Gastroesophageal sphincter (tissue), 3 donors: ENCODE data around the gene XXYLT1.

Source experiments
- EP300 ChIP-seq: sonication (generic); formaldehyde crosslinking; IDR thresholded peaks from one replicate; pipeline ENCODE4 v1.6.1; 2017; ENCODE audit warnings: antibody characterized with exemption, mild to moderate bottlenecking
- POLR2A ChIP-seq, 2 donors: fragments of 450-650 bp; IDR thresholded peaks; one replicate each; pipeline ENCODE4 v1.6.1; 2017; ENCODE audit warnings: antibody characterized with exemption in 2 of 2, mild to moderate bottlenecking in 2 of 2, moderate library complexity in 1 of 2
- TF ChIP-seq, protein P1 (sequence below), 4 experiments: fragments of 200-600 bp in 2 of 4; fragments of 450-650 bp in 2 of 4; sonication (generic) in 1 of 4; IDR thresholded peaks; one replicate each; pipeline ENCODE4 v1.5.1; 2017 to 2019; ENCODE audit warnings: antibody characterized with exemption in 4 of 4, mild to moderate bottlenecking in 2 of 4, moderate library complexity in 2 of 4

DNA sequence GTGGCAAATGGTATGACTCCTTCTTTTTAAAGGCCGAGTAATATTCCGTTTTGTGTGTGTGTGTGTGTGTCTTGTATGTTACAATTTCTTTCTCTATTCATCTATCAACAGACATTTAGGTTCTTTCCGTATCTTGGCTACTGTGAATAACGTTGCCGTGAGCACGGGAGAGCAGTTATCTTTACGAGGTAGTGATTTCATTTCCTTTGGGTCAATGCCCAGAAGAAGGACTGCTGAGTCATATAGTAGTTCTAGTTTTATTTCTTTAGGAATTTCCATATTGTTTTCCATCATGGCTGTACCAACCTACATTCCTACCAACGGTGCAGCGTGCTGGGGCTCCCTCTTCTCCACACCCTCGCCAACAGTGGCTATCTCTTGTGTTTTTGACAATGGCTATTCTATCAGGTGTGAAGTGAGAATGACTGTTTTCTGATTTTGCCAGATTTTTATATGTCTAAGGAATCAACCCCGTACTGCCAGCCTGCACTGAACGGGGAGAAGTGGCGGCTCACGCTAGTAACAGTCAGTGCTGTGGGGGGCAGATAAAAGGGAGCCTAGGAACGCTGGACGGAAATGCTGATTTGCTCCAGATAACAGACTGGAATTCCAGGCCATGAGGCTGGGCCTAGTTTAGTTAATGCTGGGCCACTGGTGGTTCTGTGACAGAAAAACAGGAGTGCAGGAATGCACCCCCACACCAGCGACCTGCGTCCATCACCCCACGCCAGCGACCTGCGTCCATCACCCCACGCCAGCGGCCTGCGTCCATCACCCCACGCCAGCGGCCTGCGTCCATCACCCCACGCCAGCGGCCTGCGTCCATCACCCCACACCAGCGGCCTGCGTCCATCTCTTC is 168.1 kb downstream of the XXYLT1 start:
- TF ChIP-seq, protein P1, sequence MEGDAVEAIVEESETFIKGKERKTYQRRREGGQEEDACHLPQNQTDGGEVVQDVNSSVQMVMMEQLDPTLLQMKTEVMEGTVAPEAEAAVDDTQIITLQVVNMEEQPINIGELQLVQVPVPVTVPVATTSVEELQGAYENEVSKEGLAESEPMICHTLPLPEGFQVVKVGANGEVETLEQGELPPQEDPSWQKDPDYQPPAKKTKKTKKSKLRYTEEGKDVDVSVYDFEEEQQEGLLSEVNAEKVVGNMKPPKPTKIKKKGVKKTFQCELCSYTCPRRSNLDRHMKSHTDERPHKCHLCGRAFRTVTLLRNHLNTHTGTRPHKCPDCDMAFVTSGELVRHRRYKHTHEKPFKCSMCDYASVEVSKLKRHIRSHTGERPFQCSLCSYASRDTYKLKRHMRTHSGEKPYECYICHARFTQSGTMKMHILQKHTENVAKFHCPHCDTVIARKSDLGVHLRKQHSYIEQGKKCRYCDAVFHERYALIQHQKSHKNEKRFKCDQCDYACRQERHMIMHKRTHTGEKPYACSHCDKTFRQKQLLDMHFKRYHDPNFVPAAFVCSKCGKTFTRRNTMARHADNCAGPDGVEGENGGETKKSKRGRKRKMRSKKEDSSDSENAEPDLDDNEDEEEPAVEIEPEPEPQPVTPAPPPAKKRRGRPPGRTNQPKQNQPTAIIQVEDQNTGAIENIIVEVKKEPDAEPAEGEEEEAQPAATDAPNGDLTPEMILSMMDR (IDR thresholded peaks at IDR 0.05) = no peak
- TF ChIP-seq POLR2A (IDR thresholded peaks at IDR 0.05) (no peak), EP300 (no peak)
